HG02610 (cell line): Measurements from ENCODE around the gene CELF2.
A peak's percentile ranks its signal among the peaks of the same experiment; 100 is the strongest.
"Not testable (repeated sequence)": the region's sequence is repeated elsewhere in the genome, so short reads cannot be mapped to it uniquely, and the experiment has no call there.

ENCODE experiments used
- ATAC-seq: cut with Tn5 transposase; IDR thresholded peaks from one replicate; pipeline ENCODE4 v1.9.1; 2021; ENCODE audit warnings: mild to moderate bottlenecking, moderate library complexity; ENCODE audit not compliant: unreplicated experiment

Gene CELF2

GRCh38 chr10:11336722-11337162 is 319.1 kb downstream of the CELF2 start:
- no peak for ATAC-seq

- no peak for ATAC-seq
These were observed 319.8 kb downstream of the CELF2 start for GRCh38 chr10:11337516-11337915.

GRCh38 chr10:11338160-11338844 is 320.6 kb downstream of the CELF2 start:
- ATAC-seq = no peak

GRCh38 chr10:11339013-11339412 is 321.3 kb downstream of the CELF2 start:
- no peak for ATAC-seq

GRCh38 chr10:11339660-11340059 is 322.0 kb downstream of the CELF2 start:
- ATAC-seq = no peak

- no peak for ATAC-seq
These were observed 323.8 kb downstream of the CELF2 start for GRCh38 chr10:11341283-11341960.

GRCh38 chr10:11344081-11344480 is 326.4 kb downstream of the CELF2 start:
- no peak for ATAC-seq

- no peak for ATAC-seq
These were observed 326.9 kb downstream of the CELF2 start for GRCh38 chr10:11344550-11344949.

- ATAC-seq = peak; percentile 78
These were observed 327.8 kb downstream of the CELF2 start for GRCh38 chr10:11345224-11346054.

- ATAC-seq = not testable (repeated sequence)
These were observed 329.9 kb downstream of the CELF2 start for GRCh38 chr10:11347580-11347979.

GRCh38 chr10:11351801-11352200 is 334.1 kb downstream of the CELF2 start:
- ATAC-seq = no peak

GRCh38 chr10:11353006-11353896 is 335.6 kb downstream of the CELF2 start:
- ATAC-seq = no peak

GRCh38 chr10:11354823-11355222 is 337.2 kb downstream of the CELF2 start:
- no peak for ATAC-seq

- no peak for ATAC-seq
These were observed 337.9 kb downstream of the CELF2 start for GRCh38 chr10:11355592-11355991.

- no peak for ATAC-seq
These were observed 339.8 kb downstream of the CELF2 start for GRCh38 chr10:11357439-11357838.

- no peak for ATAC-seq
These were observed 340.3 kb downstream of the CELF2 start for GRCh38 chr10:11358011-11358410.

- ATAC-seq = no peak
These were observed 341.4 kb downstream of the CELF2 start for GRCh38 chr10:11358923-11359575.

GRCh38 chr10:11359869-11360268 is 342.2 kb downstream of the CELF2 start:
- no peak for ATAC-seq

GRCh38 chr10:11363497-11363896 is 345.8 kb downstream of the CELF2 start:
- no peak for ATAC-seq

GRCh38 chr10:11364241-11364640 is 346.6 kb downstream of the CELF2 start:
- ATAC-seq = no peak
